ENCODE data around the gene MNAT1.

GRCh38 chr14:60878536-60878935 is 144.0 kb downstream of the MNAT1 start:
- TF ChIP-seq CTCF (IDR thresholded peaks at IDR 0.05), result no peak
- no peak for TF ChIP-seq POLR2A (IDR thresholded peaks at IDR 0.05)

Measured in tibial nerve (tissue), 3 donors.